H9 (cell line): Measurements from ENCODE around the gene FN1. TPM values are rescaled to one million over a fixed set of nuclear protein-coding genes. Genes with fewer than 3 reads are reported as not detected.
A peak's percentile ranks its signal among the peaks of the same experiment; 100 is the strongest.

Source experiments
- DNase-seq: peaks from one replicate; pipeline ENCODE4 v3.0.0-alpha.2; 2017
- H2AFZ ChIP-seq: one replicate; pipeline ENCODE4 v1.6.1; 2013; ENCODE audit warnings: mild to moderate bottlenecking, low read length, control low read depth, moderate library complexity
- H2AK5ac ChIP-seq: 2 replicates; pipeline ENCODE4 v1.6.1; 2013; ENCODE audit warnings: low read length, control low read depth, mixed read lengths; ENCODE audit not compliant: insufficient read length
- H2BK120ac ChIP-seq: one replicate; pipeline ENCODE4 v1.6.1; 2013; ENCODE audit warnings: low read depth, mild to moderate bottlenecking, low read length, control low read depth, inconsistent platforms; ENCODE audit not compliant: poor library complexity, severe bottlenecking
- H2BK12ac ChIP-seq: 2 replicates; pipeline ENCODE4 v1.6.1; 2013; ENCODE audit warnings: low read length, control low read depth, mixed read lengths, low read depth; ENCODE audit not compliant: insufficient read length
- H2BK15ac ChIP-seq: 2 replicates; pipeline ENCODE4 v1.6.1; 2013; ENCODE audit warnings: low read depth, low read length, control low read depth
- H2BK20ac ChIP-seq: one replicate; pipeline ENCODE4 v1.6.1; 2013; ENCODE audit warnings: low read depth, mild to moderate bottlenecking, low read length, control low read depth, inconsistent platforms; ENCODE audit not compliant: poor library complexity, severe bottlenecking
- H2BK5ac ChIP-seq: 2 replicates; pipeline ENCODE4 v1.6.1; 2013; ENCODE audit warnings: low read length, control low read depth, mixed read lengths; ENCODE audit not compliant: insufficient read length
- H3K14ac ChIP-seq: 2 replicates; pipeline ENCODE4 v1.6.1; 2013; ENCODE audit warnings: low read length, control low read depth; ENCODE audit not compliant: insufficient read depth
- H3K18ac ChIP-seq: 2 replicates; pipeline ENCODE4 v1.6.1; 2013; ENCODE audit warnings: low read depth, mild to moderate bottlenecking, mixed read lengths, low read length, control low read depth; ENCODE audit not compliant: insufficient read length
- H3K23ac ChIP-seq: 2 replicates; pipeline ENCODE4 v1.6.1; 2013; ENCODE audit warnings: low read length, control low read depth, mixed read lengths, low read depth; ENCODE audit not compliant: insufficient read length
- H3K23me2 ChIP-seq: 2 replicates; pipeline ENCODE4 v1.6.1; 2013; ENCODE audit warnings: low read depth, mild to moderate bottlenecking, mixed read lengths, low read length, control low read depth; ENCODE audit not compliant: insufficient read length, poor library complexity, severe bottlenecking
- H3K27ac ChIP-seq: 2 replicates; pipeline ENCODE4 v1.5.1; 2013; ENCODE audit warnings: low read length, control low read depth, mixed read lengths, low read depth; ENCODE audit not compliant: insufficient read length
- H3K27me3 ChIP-seq: 2 replicates; pipeline ENCODE4 v1.6.1; 2013; ENCODE audit warnings: low read length, control low read depth, inconsistent platforms; ENCODE audit not compliant: insufficient read depth
- H3K4ac ChIP-seq: 2 replicates; pipeline ENCODE4 v1.6.1; 2013; ENCODE audit warnings: low read depth, mild to moderate bottlenecking, control low read depth, inconsistent platforms, low read length, moderate library complexity
- H3K4me1 ChIP-seq: 2 replicates; pipeline ENCODE4 v1.6.1; 2013; ENCODE audit warnings: low read length, control low read depth, inconsistent platforms; ENCODE audit not compliant: insufficient read depth
- H3K4me2 ChIP-seq: 2 replicates; pipeline ENCODE4 v1.6.1; 2013; ENCODE audit warnings: low read length, control low read depth, mixed read lengths; ENCODE audit not compliant: insufficient read length, insufficient read depth
- H3K56ac ChIP-seq: 2 replicates; pipeline ENCODE4 v1.6.1; 2013; ENCODE audit warnings: low read depth, mild to moderate bottlenecking, mixed read lengths, low read length, control low read depth; ENCODE audit not compliant: insufficient read length
- H3K79me1 ChIP-seq: 2 replicates; pipeline ENCODE4 v1.6.1; 2013; ENCODE audit warnings: low read depth, mild to moderate bottlenecking, moderate library complexity, low read length, control low read depth, inconsistent platforms; ENCODE audit not compliant: insufficient read depth, poor library complexity, severe bottlenecking
- H3K79me2 ChIP-seq: 2 replicates; pipeline ENCODE4 v1.6.1; 2013; ENCODE audit warnings: low read length, control low read depth, inconsistent platforms; ENCODE audit not compliant: insufficient read depth
- H3K9ac ChIP-seq: 2 replicates; pipeline ENCODE4 v1.6.1; 2013; ENCODE audit warnings: low read length, control low read depth, mixed read lengths; ENCODE audit not compliant: insufficient read length; ENCODE audit errors: extremely low read depth
- H3K9me3 ChIP-seq: one replicate; pipeline ENCODE4 v1.6.1; 2013; ENCODE audit warnings: low read depth, low read length, inconsistent platforms; ENCODE audit not compliant: control insufficient read depth
- H3T11ph ChIP-seq: one replicate; pipeline ENCODE4 v1.6.1; 2013; ENCODE audit warnings: mild to moderate bottlenecking, low read length, control low read depth, inconsistent platforms
- H4K20me1 ChIP-seq: one replicate; pipeline ENCODE4 v1.6.1; 2013; ENCODE audit not compliant: control insufficient read depth, insufficient read length, insufficient read depth
- H4K5ac ChIP-seq: 2 replicates; pipeline ENCODE4 v1.6.1; 2013; ENCODE audit warnings: low read depth, mild to moderate bottlenecking, mixed read lengths, low read length, control low read depth; ENCODE audit not compliant: insufficient read length
- H4K8ac ChIP-seq: replicated peaks from 2 replicates; pipeline ENCODE4 v1.6.1; 2013; ENCODE audit warnings: low read length, control low read depth, mixed read lengths, low read depth; ENCODE audit not compliant: insufficient read length
- H4K91ac ChIP-seq: 2 replicates; pipeline ENCODE4 v1.6.1; 2013; ENCODE audit warnings: low read depth, mild to moderate bottlenecking, moderate library complexity, mixed read lengths, low read length, control low read depth; ENCODE audit not compliant: insufficient read length
- H3K27ac Mint-ChIP-seq, 3 experiments: 2 replicates in 2 of 3; 3 replicates in 1 of 3; pipeline ENCODE4 v1.8.0; 2020 to 2021; ENCODE audit warnings: mixed read lengths in 3 of 3, mild to moderate bottlenecking in 1 of 3, moderate library complexity in 1 of 3
- H3K27me3 Mint-ChIP-seq: 2 replicates; pipeline ENCODE4 v1.8.0; 2021; ENCODE audit warnings: low read depth, mild to moderate bottlenecking, moderate library complexity, mixed read lengths
- H3K36me3 Mint-ChIP-seq, 3 experiments: 2 replicates in 2 of 3; 3 replicates in 1 of 3; pipeline ENCODE4 v1.8.0; 2020 to 2021; ENCODE audit warnings: low read depth in 3 of 3, mixed read lengths in 3 of 3; ENCODE audit not compliant: insufficient read depth in 1 of 3
- H3K4me1 Mint-ChIP-seq, 2 experiments: 2 replicates each; pipeline ENCODE4 v1.8.0; 2020; ENCODE audit warnings: mixed read lengths in 2 of 2
- H3K4me3 Mint-ChIP-seq, 2 experiments: 2 replicates in 1 of 2; 3 replicates in 1 of 2; pipeline ENCODE4 v1.8.0; 2020 to 2021; ENCODE audit warnings: mild to moderate bottlenecking in 2 of 2, mixed read lengths in 2 of 2, moderate library complexity in 1 of 2
- H3K9me3 Mint-ChIP-seq, 2 experiments: 2 replicates in 1 of 2; 3 replicates in 1 of 2; pipeline ENCODE4 v1.8.0; 2020; ENCODE audit warnings: mild to moderate bottlenecking in 2 of 2, mixed read lengths in 2 of 2, moderate library complexity in 1 of 2
- WGBS: extraction: QIAGEN DNeasy Blood & Tissue Kit; methylation state at CpG from one replicate; pipeline ENCODE4 v1.1.7; 2013; ENCODE audit warnings: missing lambda C conversion rate, low lambda C conversion rate, mixed read lengths; ENCODE audit not compliant: insufficient read length; ENCODE audit errors: extremely low coverage; 5-methylcytosine and 5-hydroxymethylcytosine counted together
- total RNA-seq: library from RNA; stranded (reverse); gene quantifications from 2 replicates; pipeline ENCODE4 v1.2.1, GENCODE V29; 2021
- TF ChIP-seq, protein P1 (sequence below): fragments of 200-600 bp; sonication (generic); conservative IDR thresholded peaks from 3 replicates; pipeline ENCODE4 v1.8.0; 2021; ENCODE audit warnings: antibody characterized with exemption, mild to moderate bottlenecking

Gene FN1
- total RNA-seq, 1 experiment from 2014 or later, result 56.0 TPM

GRCh38 chr2:215403441-215404347 lies 32.2 kb downstream of the FN1 start:
- no peak overlapping the region for H2AK5ac ChIP-seq
- no peak overlapping the region for H3K9ac ChIP-seq
- no peak overlapping the region for H4K8ac ChIP-seq
- Mint-ChIP-seq H3K9me3 (no peaks in the 10 kb centered on the region), H3K27ac (peak overlapping the region in 1 of 3 experiments; percentile 37; a peak in 1 of 7 replicates), H3K27me3 (no peaks in the 10 kb centered on the region), H3K36me3 (peaks cover 0 to 19% (median 0%) of the 10 kb centered on the region in 3 experiments; a peak in 4 of 7 replicates), H3K4me3 (no peak overlapping the region), H3K4me1 (peaks cover 2 to 6% of the 10 kb centered on the region in 2 experiments)
- no peak overlapping the region for H3K23ac ChIP-seq
- WGBS, result 100% methylated on average over 1 of the region's 10 CpGs
- H3K4ac ChIP-seq, result no peak overlapping the region
- H4K20me1 ChIP-seq, result no peaks in the 10 kb centered on the region
- no peak overlapping the region for H2BK15ac ChIP-seq
- no peak overlapping the region for H2AFZ ChIP-seq
- no peak overlapping the region for H3K18ac ChIP-seq
- H4K5ac ChIP-seq, result no peak overlapping the region
- H2BK12ac ChIP-seq, result no peak overlapping the region
- no peaks in the 10 kb centered on the region for H3K79me1 ChIP-seq
- no peak for DNase-seq
- H3T11ph ChIP-seq, result no peak overlapping the region
- H3K23me2 ChIP-seq, result no peaks in the 10 kb centered on the region
- no peak overlapping the region for H3K27ac ChIP-seq
- TF ChIP-seq, protein P1, sequence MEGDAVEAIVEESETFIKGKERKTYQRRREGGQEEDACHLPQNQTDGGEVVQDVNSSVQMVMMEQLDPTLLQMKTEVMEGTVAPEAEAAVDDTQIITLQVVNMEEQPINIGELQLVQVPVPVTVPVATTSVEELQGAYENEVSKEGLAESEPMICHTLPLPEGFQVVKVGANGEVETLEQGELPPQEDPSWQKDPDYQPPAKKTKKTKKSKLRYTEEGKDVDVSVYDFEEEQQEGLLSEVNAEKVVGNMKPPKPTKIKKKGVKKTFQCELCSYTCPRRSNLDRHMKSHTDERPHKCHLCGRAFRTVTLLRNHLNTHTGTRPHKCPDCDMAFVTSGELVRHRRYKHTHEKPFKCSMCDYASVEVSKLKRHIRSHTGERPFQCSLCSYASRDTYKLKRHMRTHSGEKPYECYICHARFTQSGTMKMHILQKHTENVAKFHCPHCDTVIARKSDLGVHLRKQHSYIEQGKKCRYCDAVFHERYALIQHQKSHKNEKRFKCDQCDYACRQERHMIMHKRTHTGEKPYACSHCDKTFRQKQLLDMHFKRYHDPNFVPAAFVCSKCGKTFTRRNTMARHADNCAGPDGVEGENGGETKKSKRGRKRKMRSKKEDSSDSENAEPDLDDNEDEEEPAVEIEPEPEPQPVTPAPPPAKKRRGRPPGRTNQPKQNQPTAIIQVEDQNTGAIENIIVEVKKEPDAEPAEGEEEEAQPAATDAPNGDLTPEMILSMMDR, result no peak
- H4K91ac ChIP-seq, result no peak overlapping the region
- no peak overlapping the region for H3K4me2 ChIP-seq
- H2BK5ac ChIP-seq, result no peak overlapping the region
- no peak overlapping the region for H2BK20ac ChIP-seq
- H3K79me2 ChIP-seq, result no peaks in the 10 kb centered on the region
- H3K27me3 ChIP-seq, result no peaks in the 10 kb centered on the region
- no peak overlapping the region for H2BK120ac ChIP-seq
- H3K56ac ChIP-seq, result no peak overlapping the region
- no peak overlapping the region for H3K14ac ChIP-seq
- H3K9me3 ChIP-seq, result no peaks in the 10 kb centered on the region
- H3K4me1 ChIP-seq, result no peaks in the 10 kb centered on the region
